Heart right ventricle (tissue), 16 donors: Measurements from ENCODE around the gene FRAS1. TPM values are rescaled to one million over a fixed set of nuclear protein-coding genes. Genes with fewer than 3 reads are reported as not detected.
"Not testable (repeated sequence)": the region's sequence is repeated elsewhere in the genome, so short reads cannot be mapped to it uniquely, and the experiment has no call there.

Experiments used
- ATAC-seq, 8 donors: fragments of 200-7000 bp; cut with Tn5 transposase; one replicate each; pipeline ENCODE4 v1.9.1; 2020; ENCODE audit warnings: mild to moderate bottlenecking in 8 of 8, moderate library complexity in 8 of 8, moderate number of reproducible peaks in 1 of 8
- DNase-seq, 2 donors: peaks; one replicate each; pipeline ENCODE4 v3.0.0-alpha.2; 2020
- H3K27ac ChIP-seq, 10 donors: fragments of 200-600 bp; sonication (generic) in 2 of 10; one replicate each; pipeline versions ENCODE4 v1.5.0 to v1.8.0; 2020 to 2022; ENCODE audit warnings: mild to moderate bottlenecking in 3 of 10
- H3K27me3 ChIP-seq, 7 donors: fragments of 200-600 bp; one replicate each; pipeline ENCODE4 v1.8.0; 2021 to 2022; ENCODE audit warnings: mild to moderate bottlenecking in 2 of 7
- H3K36me3 ChIP-seq, 9 donors: fragments of 200-600 bp; sonication (generic) in 1 of 9; one replicate each; pipeline versions ENCODE4 v1.5.0 to v1.8.0; 2020 to 2022; ENCODE audit warnings: mild to moderate bottlenecking in 2 of 9
- H3K4me1 ChIP-seq, 9 donors: fragments of 200-600 bp; sonication (generic) in 1 of 9; one replicate each; pipeline versions ENCODE4 v1.5.0 to v1.8.0; 2020 to 2022; ENCODE audit warnings: mild to moderate bottlenecking in 4 of 9
- H3K4me3 ChIP-seq, 10 donors: fragments of 200-600 bp; sonication (generic) in 2 of 10; one replicate each; pipeline versions ENCODE4 v1.5.0 to v1.8.0; 2020 to 2022; ENCODE audit warnings: mild to moderate bottlenecking in 7 of 10, moderate library complexity in 2 of 10
- H3K9me3 ChIP-seq, 11 donors: fragments of 200-600 bp in 10 of 11; sonication (generic) in 2 of 11; one replicate each; pipeline versions ENCODE4 v1.5.0 to v1.8.0; 2013 to 2022; ENCODE audit warnings: mild to moderate bottlenecking in 2 of 11, control low read depth in 1 of 11, moderate library complexity in 1 of 11
- WGBS, 2 donors: extraction: QIAGEN DNeasy Blood & Tissue Kit; methylation state at CpG; one replicate each; pipeline ENCODE4 v1.1.7; 2013; ENCODE audit warnings: inconsistent platforms in 1 of 2; 5-methylcytosine and 5-hydroxymethylcytosine counted together
- intact Hi-C, 10 donors: fragments of 100-400 bp; cut with DNase I; formaldehyde crosslinking; loops; one replicate each; pipeline versions ENCODE4 v1.11.1 to v1.14.2; 2022
- polyA plus RNA-seq, 2 donors: library from polyadenylated mRNA; stranded (reverse); fragments of 200-250 nt; gene quantifications; one replicate each; pipeline ENCODE4 v1.2.3, GENCODE V29; 2013
- total RNA-seq, 10 donors: library from RNA; stranded (reverse); fragmentation: NEBNext Ultra II Directional in 3 of 10; extraction: Animal tissue kit (Norgen Biotek cat#: 25700) in 3 of 10; gene quantifications; one replicate each; pipeline versions ENCODE4 v1.2.1 to v1.2.4, GENCODE V29; 2021 to 2023
- TF ChIP-seq, protein P1 (sequence below), 9 donors: fragments of 200-600 bp; sonication (generic) in 2 of 9; IDR thresholded peaks; one replicate each; pipeline versions ENCODE4 v1.5.0 to v1.8.0; 2021 to 2022; ENCODE audit warnings: antibody characterized with exemption in 9 of 9, mild to moderate bottlenecking in 5 of 9, moderate library complexity in 1 of 9
- donor health status: Arrhythmogenic right ventricular cardiomyopathy.
- donor health status: ischemic (EF 13 %, LVEDD 7.1; RV severe dilation, severe dysfunction).
- donor health status: healthy with polysubstance abuse.
- donor health status: DM: no; HTN: yes; CAD: no.
- donor health status: DM: no; HTN: no; CAD: no.
- donor health status: ischemic (EF 25% LVEDD 6.9; RV normal size, moderate dysfunction).
- donor health status: ischemic (EF 25% LVEDD 5.7; RV mildly dilated, moderate dysfunction).
- donor health status: healthy.
- donor health status: DM: yes; HTN: yes; CAD: no.
- donor health status: Ischemic cardiomyopathy.
- donor health status: ischemic (EF 35%, LVEDD 5.7; RV mildly dilated, moderate dysfunction).
- donor health status: nonischemic (EF 11% LVEDD 7.7; RV severe dilation, severe dysfunction).
- donor health status: DM: yes; HTN: yes; CAD: no.
- donor health status: PGD.
- donor health status: ischemic (EF 29% LVEDD 5.4; RV normal size, mild dysfunction).
- donor health status: nonischemic (EF 23%, LVEDD 6.1; RV moderate dilation, normal function).

Gene FRAS1
- total and polyA plus RNA-seq, 12 donors = 0.93 to 6.2 (median 3.1) TPM

GRCh38 chr4:78244705-78245485 is 187.8 kb downstream of the FRAS1 start:
- no peak overlapping the region for H3K4me3 ChIP-seq
- no peaks in the 10 kb centered on the region for H3K36me3 ChIP-seq
- 64 to 67% methylated on average over 3 of the region's 3 CpGs for WGBS, 2 donors
- TF ChIP-seq, protein P1, sequence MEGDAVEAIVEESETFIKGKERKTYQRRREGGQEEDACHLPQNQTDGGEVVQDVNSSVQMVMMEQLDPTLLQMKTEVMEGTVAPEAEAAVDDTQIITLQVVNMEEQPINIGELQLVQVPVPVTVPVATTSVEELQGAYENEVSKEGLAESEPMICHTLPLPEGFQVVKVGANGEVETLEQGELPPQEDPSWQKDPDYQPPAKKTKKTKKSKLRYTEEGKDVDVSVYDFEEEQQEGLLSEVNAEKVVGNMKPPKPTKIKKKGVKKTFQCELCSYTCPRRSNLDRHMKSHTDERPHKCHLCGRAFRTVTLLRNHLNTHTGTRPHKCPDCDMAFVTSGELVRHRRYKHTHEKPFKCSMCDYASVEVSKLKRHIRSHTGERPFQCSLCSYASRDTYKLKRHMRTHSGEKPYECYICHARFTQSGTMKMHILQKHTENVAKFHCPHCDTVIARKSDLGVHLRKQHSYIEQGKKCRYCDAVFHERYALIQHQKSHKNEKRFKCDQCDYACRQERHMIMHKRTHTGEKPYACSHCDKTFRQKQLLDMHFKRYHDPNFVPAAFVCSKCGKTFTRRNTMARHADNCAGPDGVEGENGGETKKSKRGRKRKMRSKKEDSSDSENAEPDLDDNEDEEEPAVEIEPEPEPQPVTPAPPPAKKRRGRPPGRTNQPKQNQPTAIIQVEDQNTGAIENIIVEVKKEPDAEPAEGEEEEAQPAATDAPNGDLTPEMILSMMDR (IDR thresholded peaks at IDR 0.05) = no peak
- no peak overlapping the region for H3K27ac ChIP-seq
- DNase-seq = no peak
- no peaks in the 10 kb centered on the region for H3K9me3 ChIP-seq
- intact Hi-C loops = no loop called here
- peaks cover 0 to 5% (median 0%) of the 10 kb centered on the region in 7 donors for H3K27me3 ChIP-seq
- H3K4me1 ChIP-seq = no peaks in the 10 kb centered on the region
- ATAC-seq = no peak

DNA sequence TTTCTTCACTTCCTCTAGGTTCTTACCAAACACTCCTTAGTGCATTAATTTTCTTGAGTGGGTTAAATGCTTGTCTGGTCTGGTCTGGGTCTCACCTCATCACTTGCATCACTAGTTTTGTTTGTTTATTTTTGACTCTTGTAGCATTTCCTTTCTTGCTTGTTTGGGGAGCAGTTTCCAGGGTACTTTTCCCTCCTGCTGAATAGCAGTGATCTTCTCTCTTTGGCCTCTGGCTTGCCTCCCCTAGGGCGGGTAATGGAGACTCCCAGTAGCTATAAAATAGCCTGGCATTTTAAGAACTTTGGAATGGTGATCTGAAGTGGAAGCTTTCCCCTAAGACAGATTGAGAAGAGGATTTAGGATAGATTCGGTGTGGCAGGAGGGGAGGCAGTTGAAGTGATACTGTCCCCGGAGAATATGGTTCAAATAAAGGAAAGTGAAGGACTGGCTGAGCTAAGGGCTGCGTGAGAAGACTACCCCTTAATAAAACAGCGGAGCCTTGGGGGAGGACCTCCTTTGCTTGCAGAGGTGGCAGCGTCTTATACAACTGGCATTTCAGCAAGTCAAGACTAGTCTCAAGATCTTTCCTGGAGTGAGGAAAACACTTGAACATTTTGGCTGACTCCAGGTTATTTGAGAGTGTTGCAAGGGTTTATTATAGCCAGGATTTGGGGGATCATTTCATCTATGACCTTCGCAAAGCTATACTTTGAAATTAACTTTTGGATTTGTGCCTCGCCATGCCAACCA is 190.6 kb downstream of the FRAS1 start:
- Histone ChIP-seq H3K9me3 (peaks cover 0 to 6% (median 3%) of the 10 kb centered on the region in 11 donors), H3K4me1 (no peaks in the 10 kb centered on the region), H3K27ac (no peak overlapping the region), H3K36me3 (peaks cover 0 to 7% (median 0%) of the 10 kb centered on the region in 9 donors), H3K4me3 (no peak overlapping the region), H3K27me3 (peaks cover 0 to 5% (median 0%) of the 10 kb centered on the region in 7 donors)
- TF ChIP-seq, protein P1 (IDR thresholded peaks at IDR 0.05) = no peak
- 85 to 88% methylated on average over 8 of the region's 8 CpGs for WGBS, 2 donors
- no peak for ATAC-seq
- no peak for DNase-seq
- intact Hi-C loops = no loop called here

- no peak for ATAC-seq
- Histone ChIP-seq H3K9me3 (peaks cover 0 to 21% (median 5%) of the 10 kb centered on the region in 11 donors), H3K4me3 (no peak overlapping the region), H3K4me1 (no peaks in the 10 kb centered on the region), H3K27me3 (no peaks in the 10 kb centered on the region), H3K27ac (no peak overlapping the region), H3K36me3 (peaks cover 0 to 8% (median 0%) of the 10 kb centered on the region in 9 donors)
- 64 to 67% methylated on average over 2 of the region's 2 CpGs for WGBS, 2 donors
- DNase-seq = no peak
- intact Hi-C loops = no loop called here
- TF ChIP-seq, protein P1 (IDR thresholded peaks at IDR 0.05) = no peak
Measured at GRCh38 chr4:78250500-78250899, 193.4 kb downstream of the FRAS1 start.

- H3K4me1 ChIP-seq, intact Hi-C loops, DNase-seq, ATAC-seq, H3K36me3 ChIP-seq, H3K4me3 ChIP-seq, H3K27me3 ChIP-seq, H3K27ac ChIP-seq: not testable (repeated sequence)
- 93% methylated on average over 8 of the region's 8 CpGs for WGBS, 2 donors
- H3K9me3 ChIP-seq = peaks cover 0 to 21% (median 5%) of the 10 kb centered on the region in 11 donors
Measured at GRCh38 chr4:78252773-78253172, 195.7 kb downstream of the FRAS1 start.
